Cardiac muscle cell (in vitro differentiated cells and primary cell): ENCODE results near the gene SYT7. TPM values are rescaled to one million over a fixed set of nuclear protein-coding genes. Genes with fewer than 3 reads are reported as not detected.
"Not testable (repeated sequence)": the region's sequence is repeated elsewhere in the genome, so short reads cannot be mapped to it uniquely, and the experiment has no call there.

Experiments used
- DNase-seq, 2 donors: peaks; one replicate each; pipeline versions ENCODE4 v3.0.0 to v3.0.0-alpha.2; 2010 to 2017; ENCODE audit warnings: low read depth in 1 of 2, low spot score in 1 of 2
- H3K27ac ChIP-seq: fragments of 200-600 bp; sonication (generic); 2 replicates; pipeline ENCODE4 v1.5.1; 2016
- H3K27me3 ChIP-seq: fragments of 200-600 bp; sonication (generic); 2 replicates; pipeline ENCODE4 v1.6.0; 2016; ENCODE audit warnings: control low read depth
- H3K36me3 ChIP-seq: fragments of 200-600 bp; sonication (generic); 2 replicates; pipeline ENCODE4 v1.5.1; 2016; ENCODE audit warnings: control low read depth
- H3K4me1 ChIP-seq: fragments of 200-600 bp; sonication (generic); 2 replicates; pipeline ENCODE4 v1.8.1; 2017; ENCODE audit warnings: low read depth, mild to moderate bottlenecking, mixed run types
- H3K4me3 ChIP-seq: fragments of 200-600 bp; sonication (generic); 2 replicates; pipeline ENCODE4 v1.5.1; 2016; ENCODE audit warnings: mild to moderate bottlenecking
- H3K9me3 ChIP-seq: fragments of 200-600 bp; sonication (generic); 2 replicates; pipeline ENCODE4 v1.5.1; 2017; ENCODE audit warnings: low read depth, mild to moderate bottlenecking, control low read depth
- CTCF ChIP-seq: IDR thresholded peaks from 2 replicates; pipeline ENCODE4 v1.5.1; 2012; ENCODE audit warnings: low read depth, mild to moderate bottlenecking, low read length
- polyA plus RNA-seq: library from polyadenylated mRNA; unstranded; fragments of >200 nt; fragmentation: Nextera tagmentation; extraction: Ambion mirVana; gene quantifications from 2 replicates; pipeline ENCODE4 v1.2.1, GENCODE V29; 2016
- total RNA-seq: library from RNA; depleted of rRNA; stranded (reverse); fragments of >200 nt; gene quantifications from 2 replicates; pipeline ENCODE4 v1.2.3, GENCODE V29; 2016

Gene SYT7
- total and polyA plus RNA-seq, 2 experiments from 2014 or later: 6.3 to 12.1 TPM

GRCh38 chr11:61468002-61468401 is 112.9 kb downstream of the SYT7 start:
- Histone ChIP-seq H3K27ac (no peak overlapping the region), H3K36me3 (no peaks in the 10 kb centered on the region), H3K27me3 (no peaks in the 10 kb centered on the region), H3K9me3 (no peaks in the 10 kb centered on the region), H3K4me1 (no peaks in the 10 kb centered on the region), H3K4me3 (no peak overlapping the region)
- no peak for TF ChIP-seq CTCF
- no peak for DNase-seq

DNA sequence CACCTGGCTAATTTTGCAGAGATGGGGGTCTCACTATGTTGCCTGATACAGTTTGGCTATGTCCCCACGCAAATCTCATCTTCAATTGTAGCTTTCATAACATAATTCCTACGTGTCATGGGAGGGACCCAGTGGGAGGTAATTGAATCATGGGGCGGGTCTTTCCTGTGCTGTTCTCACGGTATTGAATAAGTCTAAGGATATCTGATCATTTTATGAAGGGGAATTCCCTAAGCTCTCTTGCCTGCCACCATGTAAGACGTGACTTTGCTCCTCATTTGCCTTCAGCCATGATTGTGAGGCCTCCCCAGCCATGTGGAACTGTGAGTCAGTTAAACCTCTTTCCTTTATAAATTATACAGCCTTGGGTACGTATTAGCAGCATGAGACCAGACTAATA is 113.3 kb downstream of the SYT7 start:
- not testable (repeated sequence) for H3K4me3 ChIP-seq, H3K27me3 ChIP-seq, H3K4me1 ChIP-seq, H3K36me3 ChIP-seq, H3K27ac ChIP-seq, H3K9me3 ChIP-seq, DNase-seq

Other genes starting within 250 kb of the SYT7 start
- gene DDB1, start 248.0 kb downstream of the SYT7 start, total RNA-seq: 321 and 393 TPM in 2 replicates
- gene DDB1, start 248.0 kb downstream of the SYT7 start, polyA plus RNA-seq: 286 and 304 TPM in 2 replicates
- gene TKFC, start 247.8 kb downstream of the SYT7 start, total RNA-seq: 50.9 and 58.1 TPM in 2 replicates
- 84.3 and 87.4 TPM in 2 replicates for gene TKFC, start 247.8 kb downstream of the SYT7 start, polyA plus RNA-seq
- 7.8 and 13.5 TPM in 2 replicates for gene CYB561A3, start 219.2 kb downstream of the SYT7 start, total RNA-seq
- 10.2 and 12.6 TPM in 2 replicates for gene CYB561A3, start 219.2 kb downstream of the SYT7 start, polyA plus RNA-seq
- gene TMEM138, start 218.7 kb downstream of the SYT7 start, total RNA-seq: 13.8 and 25.2 TPM in 2 replicates
- gene TMEM138, start 218.7 kb downstream of the SYT7 start, polyA plus RNA-seq: 25.0 and 34.1 TPM in 2 replicates
- gene TMEM216, start 188.5 kb downstream of the SYT7 start, total RNA-seq: 12.5 and 19.3 TPM in 2 replicates
- 20.1 and 21.5 TPM in 2 replicates for gene TMEM216, start 188.5 kb downstream of the SYT7 start, polyA plus RNA-seq
- gene CPSF7, start 151.1 kb downstream of the SYT7 start, total RNA-seq: 46.9 and 64.7 TPM in 2 replicates
- 34.6 and 55.5 TPM in 2 replicates for gene CPSF7, start 151.1 kb downstream of the SYT7 start, polyA plus RNA-seq
- gene SDHAF2, start 151.0 kb downstream of the SYT7 start, total RNA-seq: 21.3 and 28.1 TPM in 2 replicates
- gene SDHAF2, start 151.0 kb downstream of the SYT7 start, polyA plus RNA-seq: 55.8 and 67.4 TPM in 2 replicates
- 0.60 and 0.74 TPM in 2 replicates for gene LRRC10B, start 72.3 kb downstream of the SYT7 start, total RNA-seq
- 0.62 and 0.65 TPM in 2 replicates for gene LRRC10B, start 72.3 kb downstream of the SYT7 start, polyA plus RNA-seq
- 5.5 and 6.3 TPM in 2 replicates for gene DAGLA, start 99.3 kb upstream of the SYT7 start, total RNA-seq
- 2.1 and 3.4 TPM in 2 replicates for gene DAGLA, start 99.3 kb upstream of the SYT7 start, polyA plus RNA-seq
- gene MYRF, start 171.6 kb upstream of the SYT7 start, total RNA-seq: 48.0 and 56.9 TPM in 2 replicates
- gene MYRF, start 171.6 kb upstream of the SYT7 start, polyA plus RNA-seq: 29.3 and 41.2 TPM in 2 replicates
- gene TMEM258, start 211.5 kb upstream of the SYT7 start, total RNA-seq: 29.3 and 35.3 TPM in 2 replicates
- gene TMEM258, start 211.5 kb upstream of the SYT7 start, polyA plus RNA-seq: 241 and 255 TPM in 2 replicates
- gene FEN1, start 211.8 kb upstream of the SYT7 start, total RNA-seq: 13.5 and 30.7 TPM in 2 replicates
- 13.2 and 39.2 TPM in 2 replicates for gene FEN1, start 211.8 kb upstream of the SYT7 start, polyA plus RNA-seq
- gene FADS1, start 235.9 kb upstream of the SYT7 start, total RNA-seq: 114 and 164 TPM in 2 replicates
- 183 and 249 TPM in 2 replicates for gene FADS1, start 235.9 kb upstream of the SYT7 start, polyA plus RNA-seq
- 103 and 239 TPM in 2 replicates for gene FADS2, start 247.2 kb upstream of the SYT7 start, total RNA-seq
- 129 and 262 TPM in 2 replicates for gene FADS2, start 247.2 kb upstream of the SYT7 start, polyA plus RNA-seq